Neural cell (in vitro differentiated cells): ENCODE data around the gene CD4. TPM values are rescaled to one million over a fixed set of nuclear protein-coding genes. Genes with fewer than 3 reads are reported as not detected.

Experiments used
- H2AFZ ChIP-seq: fragments of 200-600, 300-800 bp; sonication (generic), shearing (Covaris generic); 2 replicates; pipeline ENCODE4 v1.6.0; 2014; ENCODE audit warnings: low read depth, mild to moderate bottlenecking, antibody characterized with exemption, low read length, moderate library complexity
- H3F3A ChIP-seq: fragments of 200-600 bp; shearing (Covaris generic); 2 replicates; pipeline ENCODE4 v1.6.1; 2016; ENCODE audit warnings: mild to moderate bottlenecking, moderate library complexity, mixed read lengths, antibody characterized with exemption, low read length; ENCODE audit not compliant: insufficient read depth, poor library complexity, severe bottlenecking
- H3K27ac ChIP-seq: fragments of 200-600, 300-800 bp; sonication (generic), shearing (Covaris generic); 2 replicates; pipeline ENCODE4 v1.5.1; 2014; ENCODE audit warnings: mild to moderate bottlenecking, low read length, moderate library complexity
- H3K27me3 ChIP-seq: fragments of 300-800, 200-600 bp; sonication (generic), shearing (Covaris generic); 2 replicates; pipeline ENCODE4 v1.6.0; 2014; ENCODE audit warnings: mild to moderate bottlenecking, low read depth, low read length, moderate library complexity; ENCODE audit not compliant: insufficient read depth
- H3K36me3 ChIP-seq: fragments of 300-800, 200-600 bp; sonication (generic), shearing (Covaris generic); 2 replicates; pipeline ENCODE4 v1.5.1; 2014; ENCODE audit warnings: mild to moderate bottlenecking, antibody characterized with exemption, low read length, moderate library complexity; ENCODE audit not compliant: insufficient read depth
- H3K4me2 ChIP-seq: fragments of 300-800, 200-600 bp; sonication (generic), shearing (Covaris generic); 2 replicates; pipeline ENCODE4 v1.6.0; 2014; ENCODE audit warnings: mild to moderate bottlenecking, low read length
- H3K4me3 ChIP-seq: fragments of 300-800, 200-600 bp; sonication (generic), shearing (Covaris generic); 2 replicates; pipeline ENCODE4 v1.5.1; 2014; ENCODE audit warnings: mild to moderate bottlenecking, low read length, moderate library complexity
- H3K79me2 ChIP-seq: fragments of 200-600 bp; shearing (Covaris generic); replicated peaks from 2 replicates; pipeline ENCODE4 v1.6.0; 2014; ENCODE audit warnings: mild to moderate bottlenecking, low read length, moderate library complexity; ENCODE audit not compliant: insufficient read depth
- H3K9ac ChIP-seq: fragments of 300-800, 200-600 bp; sonication (generic), shearing (Covaris generic); 2 replicates; pipeline ENCODE4 v1.6.1; 2016; ENCODE audit warnings: mild to moderate bottlenecking, low read length, mixed read lengths
- H3K9me2 ChIP-seq: fragments of 200-600 bp; shearing (Covaris generic); 2 replicates; pipeline ENCODE4 v1.6.1; 2016; ENCODE audit warnings: mild to moderate bottlenecking, low read length, mixed read lengths; ENCODE audit not compliant: insufficient read depth
- H3K9me3 ChIP-seq: fragments of 200-600, 300-800 bp; sonication (generic), shearing (Covaris generic); 2 replicates; pipeline ENCODE4 v1.6.1; 2016; ENCODE audit warnings: mild to moderate bottlenecking, mixed run types, low read length, moderate library complexity, mixed read lengths
- H4K20me1 ChIP-seq: fragments of 200-600 bp; shearing (Covaris generic); 2 replicates; pipeline ENCODE4 v1.6.1; 2016; ENCODE audit warnings: mild to moderate bottlenecking, mixed run types; ENCODE audit not compliant: insufficient read depth
- CTCF ChIP-seq: fragments of 450-650 bp; IDR thresholded peaks from 2 replicates; pipeline ENCODE4 v1.5.1; 2014; ENCODE audit warnings: antibody characterized with exemption, mild to moderate bottlenecking, moderate library complexity; ENCODE audit not compliant: poor library complexity, severe bottlenecking
- EP300 ChIP-seq: fragments of 450-650 bp; conservative IDR thresholded peaks from 2 replicates; pipeline ENCODE4 v1.6.1; 2014; ENCODE audit warnings: antibody characterized with exemption, mild to moderate bottlenecking, moderate library complexity; ENCODE audit not compliant: poor library complexity, severe bottlenecking
- EZH2 ChIP-seq: fragments of 200-600, 300-800 bp; shearing (Covaris generic), sonication (generic); IDR thresholded peaks from 2 replicates; pipeline ENCODE4 v1.6.1; 2014; ENCODE audit warnings: antibody characterized with exemption, low read length, borderline replicate concordance, mild to moderate bottlenecking; ENCODE audit not compliant: insufficient read depth, poor library complexity, severe bottlenecking
- MXI1 ChIP-seq: fragments of 450-650 bp; conservative IDR thresholded peaks from 2 replicates; pipeline ENCODE4 v1.6.1; 2014; ENCODE audit warnings: antibody characterized with exemption, mild to moderate bottlenecking; ENCODE audit not compliant: poor library complexity, severe bottlenecking
- POLR2AphosphoS5 ChIP-seq: IDR thresholded peaks from 2 replicates; pipeline ENCODE4 v1.6.1; 2012
- RAD21 ChIP-seq: fragments of 450-650 bp; conservative IDR thresholded peaks from 2 replicates; pipeline ENCODE4 v1.6.1; 2014; ENCODE audit warnings: antibody characterized with exemption, mild to moderate bottlenecking, moderate library complexity
- REST ChIP-seq: IDR thresholded peaks from 2 replicates; pipeline ENCODE4 v1.6.1; 2012; ENCODE audit warnings: borderline replicate concordance
- SMC3 ChIP-seq: fragments of 450-650 bp; conservative IDR thresholded peaks from 2 replicates; pipeline ENCODE4 v1.6.1; 2014; ENCODE audit warnings: antibody characterized with exemption, mild to moderate bottlenecking, moderate library complexity; ENCODE audit not compliant: poor library complexity
- TAF1 ChIP-seq: IDR thresholded peaks from 2 replicates; pipeline ENCODE4 v1.6.1; 2012; ENCODE audit warnings: low read depth
- polyA plus RNA-seq: library from polyadenylated mRNA; depleted of rRNA; stranded (reverse); fragments of >200 nt; gene quantifications from 2 replicates; pipeline ENCODE4 v1.2.3, GENCODE V29; 2014

Gene CD4
- polyA plus RNA-seq, 1 donor from 2014 or later, result not detected

- Histone ChIP-seq H3K9ac (peak overlapping the region; percentile 87), H2AFZ (no peak overlapping the region), H3K4me3 (peak overlapping the region; percentile 75), H3K36me3 (peaks cover 4% of the 10 kb centered on the region), H3K9me2 (no peaks in the 10 kb centered on the region), H3K79me2 (peaks cover 30% of the 10 kb centered on the region), H3K27ac (peak overlapping the region; percentile 98), H3K4me2 (peak overlapping the region; percentile 98), H3K27me3 (no peaks in the 10 kb centered on the region), H3K9me3 (no peaks in the 10 kb centered on the region), H3F3A (peaks cover 5% of the 10 kb centered on the region), H4K20me1 (no peaks in the 10 kb centered on the region)
- TF ChIP-seq MXI1 (no peak), SMC3 (no peak), CTCF (no peak), EZH2 (no peak), RAD21 (no peak), EP300 (no peak), REST (no peak), TAF1 (no peak), POLR2AphosphoS5 (no peak)
Observed at GRCh38 chr12:6853626-6854025, 64.3 kb downstream of the CD4 start.

GRCh38 chr12:6854036-6854435, 64.7 kb downstream of the CD4 start:
- Histone ChIP-seq H3K4me2 (no peak overlapping the region), H3K4me3 (peak overlapping the region; percentile 75), H3K36me3 (peaks cover 4% of the 10 kb centered on the region), H3K9me3 (no peaks in the 10 kb centered on the region), H3K27ac (peak overlapping the region; percentile 98), H3K27me3 (no peaks in the 10 kb centered on the region), H3F3A (peaks cover 5% of the 10 kb centered on the region), H3K9ac (peak overlapping the region; percentile 87), H3K79me2 (peaks cover 30% of the 10 kb centered on the region), H4K20me1 (no peaks in the 10 kb centered on the region), H3K9me2 (no peaks in the 10 kb centered on the region), H2AFZ (no peak overlapping the region)
- TF ChIP-seq SMC3, result no peak
- no peak for TF ChIP-seq MXI1
- TF ChIP-seq CTCF, result no peak
- no peak for TF ChIP-seq EZH2
- TF ChIP-seq RAD21, result no peak
- TF ChIP-seq EP300, result no peak
- no peak for TF ChIP-seq REST
- no peak for TF ChIP-seq POLR2AphosphoS5
- TF ChIP-seq TAF1, result no peak
